Measurements from ENCODE around the gene SPATA31E1.
"Not testable (repeated sequence)": the region's sequence is repeated elsewhere in the genome, so short reads cannot be mapped to it uniquely, and the experiment has no call there.

DNA sequence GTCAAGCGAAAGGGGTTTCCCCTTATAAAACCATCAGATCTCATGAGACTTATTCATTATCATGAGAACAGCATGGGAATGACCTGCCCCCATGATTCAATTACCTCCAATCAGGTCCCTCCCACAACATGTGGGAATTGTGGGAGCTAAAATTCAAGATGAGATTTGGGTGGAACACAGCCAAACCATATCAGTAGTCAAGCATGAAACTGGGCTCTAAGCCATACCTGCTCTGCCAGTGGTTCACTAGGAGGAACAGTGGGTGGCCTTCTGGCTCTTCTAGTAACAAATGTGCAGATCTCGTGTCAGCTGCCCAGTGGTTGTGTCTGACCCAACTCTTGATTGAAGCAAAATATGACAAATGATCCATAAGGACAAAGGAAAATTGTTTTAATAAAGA is 34.9 kb upstream of the SPATA31E1 start:
- TF ChIP-seq POLR2AphosphoS5, POLR2A (IDR thresholded peaks at IDR 0.05): not testable (repeated sequence)
- TF ChIP-seq, protein P1, sequence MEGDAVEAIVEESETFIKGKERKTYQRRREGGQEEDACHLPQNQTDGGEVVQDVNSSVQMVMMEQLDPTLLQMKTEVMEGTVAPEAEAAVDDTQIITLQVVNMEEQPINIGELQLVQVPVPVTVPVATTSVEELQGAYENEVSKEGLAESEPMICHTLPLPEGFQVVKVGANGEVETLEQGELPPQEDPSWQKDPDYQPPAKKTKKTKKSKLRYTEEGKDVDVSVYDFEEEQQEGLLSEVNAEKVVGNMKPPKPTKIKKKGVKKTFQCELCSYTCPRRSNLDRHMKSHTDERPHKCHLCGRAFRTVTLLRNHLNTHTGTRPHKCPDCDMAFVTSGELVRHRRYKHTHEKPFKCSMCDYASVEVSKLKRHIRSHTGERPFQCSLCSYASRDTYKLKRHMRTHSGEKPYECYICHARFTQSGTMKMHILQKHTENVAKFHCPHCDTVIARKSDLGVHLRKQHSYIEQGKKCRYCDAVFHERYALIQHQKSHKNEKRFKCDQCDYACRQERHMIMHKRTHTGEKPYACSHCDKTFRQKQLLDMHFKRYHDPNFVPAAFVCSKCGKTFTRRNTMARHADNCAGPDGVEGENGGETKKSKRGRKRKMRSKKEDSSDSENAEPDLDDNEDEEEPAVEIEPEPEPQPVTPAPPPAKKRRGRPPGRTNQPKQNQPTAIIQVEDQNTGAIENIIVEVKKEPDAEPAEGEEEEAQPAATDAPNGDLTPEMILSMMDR (IDR thresholded peaks at IDR 0.05 in 8 of 11, conservative IDR thresholded peaks at IDR 0.05 in 3 of 11): not testable (repeated sequence)

Data from spleen (tissue), 7 donors.